SK-N-SH (cell line): ENCODE measurements around the gene ATP2B2. TPM values are rescaled to one million over a fixed set of nuclear protein-coding genes. Genes with fewer than 3 reads are reported as not detected.

Experiments
- CTCF ChIA-PET: fragments of 300-600, 350-600 bp; formaldehyde crosslinking; extraction: SDS; loops from one replicate; lab custom pipeline; 2021; lab: Yijun Ruan, JAX
- POLR2A ChIA-PET: fragments of 350-600 bp; sonication (Branson Sonifier 250); formaldehyde crosslinking; extraction: SDS; loops from one replicate; lab custom pipeline; 2020; ENCODE audit warnings: antibody characterized with exemption, inconsistent platforms; lab: Yijun Ruan, JAX
- DNase-seq: peaks from one replicate; pipeline ENCODE4 v3.0.0; 2012
- H2AFZ ChIP-seq: fragments of 200-600 bp; sonication (generic); 2 replicates; pipeline ENCODE4 v1.8.1; 2016; ENCODE audit warnings: antibody characterized with exemption, mild to moderate bottlenecking, low read depth
- H3F3A ChIP-seq: fragments of 200-600 bp; sonication (generic); replicated peaks from 2 replicates; pipeline ENCODE3; 2016; ENCODE audit warnings: antibody characterized with exemption, mild to moderate bottlenecking; ENCODE audit not compliant: insufficient read depth
- H3K27ac ChIP-seq, 2 experiments: fragments of 200-500 bp in 1 of 2; fragments of 200-600 bp in 1 of 2; sonication (Bioruptor generic) in 1 of 2; sonication (generic), shearing (Covaris generic) in 1 of 2; 2 replicates each; pipeline versions ENCODE4 v1.5.1 to v1.6.1; 2014 to 2016; ENCODE audit warnings: low read depth in 2 of 2, inconsistent platforms in 1 of 2, low read length in 1 of 2, mild to moderate bottlenecking in 1 of 2, mixed read lengths in 1 of 2
- H3K27me3 ChIP-seq: fragments of 200-600 bp; sonication (generic), shearing (Covaris generic); 2 replicates; pipeline ENCODE4 v1.6.1; 2016; ENCODE audit warnings: mixed run types; ENCODE audit not compliant: insufficient read depth
- H3K36me3 ChIP-seq, 2 experiments: fragments of 200-500 bp in 1 of 2; fragments of 200-600 bp in 1 of 2; sonication (Bioruptor generic) in 1 of 2; sonication (generic) in 1 of 2; replicated peaks in 1 of 2; 2 replicates each; pipeline versions ENCODE3 to v1.5.1; 2014 to 2016; ENCODE audit warnings: low read length in 1 of 2, mild to moderate bottlenecking in 1 of 2; ENCODE audit not compliant: insufficient read depth in 2 of 2, control insufficient read depth in 1 of 2
- H3K4me1 ChIP-seq, 2 experiments: fragments of 200-500 bp in 1 of 2; fragments of 200-600 bp in 1 of 2; sonication (Bioruptor generic) in 1 of 2; sonication (generic), shearing (Covaris generic) in 1 of 2; 2 replicates each; pipeline versions ENCODE4 v1.5.1 to v1.6.1; 2014 to 2016; ENCODE audit warnings: low read depth in 1 of 2, low read length in 1 of 2, mixed run types in 1 of 2; ENCODE audit not compliant: insufficient read depth in 2 of 2, control insufficient read depth in 1 of 2
- H3K4me2 ChIP-seq: fragments of 200-600 bp; sonication (generic), shearing (Covaris generic); 2 replicates; pipeline ENCODE4 v1.6.1; 2017; ENCODE audit warnings: mixed run types
- H3K4me3 ChIP-seq, 2 experiments: fragments of 200-500 bp in 1 of 2; fragments of 200-600 bp in 1 of 2; sonication (Bioruptor generic) in 1 of 2; sonication (generic), shearing (Covaris generic) in 1 of 2; 2 replicates each; pipeline versions ENCODE4 v1.5.1 to v1.8.1; 2014 to 2016; ENCODE audit warnings: low read depth in 2 of 2, inconsistent platforms in 1 of 2, low read length in 1 of 2, mild to moderate bottlenecking in 1 of 2, mixed read lengths in 1 of 2, moderate library complexity in 1 of 2
- H3K79me2 ChIP-seq: fragments of 200-600 bp; sonication (generic); 2 replicates; pipeline ENCODE4 v1.8.1; 2017; ENCODE audit warnings: mild to moderate bottlenecking; ENCODE audit not compliant: insufficient read depth
- H3K9ac ChIP-seq: fragments of 200-600 bp; sonication (generic); 2 replicates; pipeline ENCODE4 v1.6.1; 2017; ENCODE audit warnings: mixed run types
- H3K9me2 ChIP-seq: fragments of 200-600 bp; sonication (generic); 2 replicates; pipeline ENCODE4 v1.6.1; 2017; ENCODE audit warnings: mixed run types
- H3K9me3 ChIP-seq: fragments of 200-600 bp; sonication (generic); 2 replicates; pipeline ENCODE4 v1.6.1; 2017; ENCODE audit warnings: mixed run types, mild to moderate bottlenecking, moderate library complexity
- H4K20me1 ChIP-seq: fragments of 200-600 bp; sonication (generic); 2 replicates; pipeline ENCODE4 v1.6.1; 2017; ENCODE audit warnings: mild to moderate bottlenecking, mixed run types; ENCODE audit not compliant: insufficient read depth
- EP300 ChIP-seq, 2 experiments: IDR thresholded peaks; 2 replicates each; pipeline versions ENCODE4 v1.4.0 to v1.6.1; 2012; ENCODE audit warnings: borderline replicate concordance in 1 of 2, low read depth in 1 of 2, low read length in 1 of 2
- EZH2phosphoT487 ChIP-seq: fragments of 200-600 bp; sonication (generic); IDR thresholded peaks from 2 replicates; pipeline ENCODE4 v1.6.1; 2017; ENCODE audit warnings: low read depth, mixed run types, mild to moderate bottlenecking, antibody characterized with exemption, moderate library complexity, borderline replicate concordance
- GATA2 ChIP-seq: sonication (generic); formaldehyde crosslinking; IDR thresholded peaks from 2 replicates; pipeline ENCODE4 v1.5.0; 2020; ENCODE audit warnings: mild to moderate bottlenecking, missing genetic modification reagents
- MXI1 ChIP-seq: IDR thresholded peaks from 2 replicates; pipeline ENCODE4 v1.6.1; 2012; ENCODE audit warnings: mild to moderate bottlenecking, low read depth, low read length, improper control_type of control experiment
- NFIC ChIP-seq: IDR thresholded peaks from 2 replicates; pipeline ENCODE4 v1.4.0; 2012; ENCODE audit warnings: borderline replicate concordance
- NRF1 ChIP-seq: IDR thresholded peaks from 2 replicates; pipeline ENCODE4 v1.6.1; 2012; ENCODE audit warnings: low read depth, mild to moderate bottlenecking, low read length
- PBX3 ChIP-seq: IDR thresholded peaks from 2 replicates; pipeline ENCODE4; 2012
- POLR2AphosphoS5 ChIP-seq: IDR thresholded peaks from 2 replicates; pipeline ENCODE4 v1.6.1; 2012; ENCODE audit warnings: low read depth, low read length
- RFX5 ChIP-seq: IDR thresholded peaks from 2 replicates; pipeline ENCODE4 v1.6.1; 2012; ENCODE audit warnings: mild to moderate bottlenecking, improper control_type of control experiment, low read length
- TAF1 ChIP-seq: IDR thresholded peaks from 2 replicates; pipeline ENCODE4 v1.6.1; 2012; ENCODE audit warnings: low read depth, mild to moderate bottlenecking, low read length, moderate library complexity, borderline replicate concordance
- WGBS: methylation state at CpG from one replicate; pipeline ENCODE4 v1.1.6; 2017; ENCODE audit warnings: low lambda C conversion rate; 5-methylcytosine and 5-hydroxymethylcytosine counted together
- polyA plus RNA-seq, 3 experiments: library from polyadenylated mRNA; depleted of rRNA; stranded (reverse); fragments of >200 nt; gene quantifications; 2 replicates each; pipeline ENCODE4 v1.2.3, GENCODE V29; 2012
- TF ChIP-seq, protein P1 (sequence below): IDR thresholded peaks from 2 replicates; pipeline ENCODE4 v1.6.1; 2012; ENCODE audit warnings: mild to moderate bottlenecking, low read depth, low read length, moderate library complexity
- TF ChIP-seq, protein P2 (sequence below): IDR thresholded peaks from 2 replicates; pipeline ENCODE4 v1.4.0; 2012; ENCODE audit warnings: low read depth, borderline replicate concordance
- TF ChIP-seq, protein P3 (sequence below): IDR thresholded peaks from 2 replicates; pipeline ENCODE4 v1.4.0; 2012; ENCODE audit warnings: low read depth

The ATP2B2 gene
- polyA plus RNA-seq, 1 of the 3 experiments (the other 2 are of a cell fraction), result 0.15 TPM

GRCh38 chr3:10526366-10526765, 21.0 kb upstream of the ATP2B2 start (continued):
- TF ChIP-seq, protein P1, sequence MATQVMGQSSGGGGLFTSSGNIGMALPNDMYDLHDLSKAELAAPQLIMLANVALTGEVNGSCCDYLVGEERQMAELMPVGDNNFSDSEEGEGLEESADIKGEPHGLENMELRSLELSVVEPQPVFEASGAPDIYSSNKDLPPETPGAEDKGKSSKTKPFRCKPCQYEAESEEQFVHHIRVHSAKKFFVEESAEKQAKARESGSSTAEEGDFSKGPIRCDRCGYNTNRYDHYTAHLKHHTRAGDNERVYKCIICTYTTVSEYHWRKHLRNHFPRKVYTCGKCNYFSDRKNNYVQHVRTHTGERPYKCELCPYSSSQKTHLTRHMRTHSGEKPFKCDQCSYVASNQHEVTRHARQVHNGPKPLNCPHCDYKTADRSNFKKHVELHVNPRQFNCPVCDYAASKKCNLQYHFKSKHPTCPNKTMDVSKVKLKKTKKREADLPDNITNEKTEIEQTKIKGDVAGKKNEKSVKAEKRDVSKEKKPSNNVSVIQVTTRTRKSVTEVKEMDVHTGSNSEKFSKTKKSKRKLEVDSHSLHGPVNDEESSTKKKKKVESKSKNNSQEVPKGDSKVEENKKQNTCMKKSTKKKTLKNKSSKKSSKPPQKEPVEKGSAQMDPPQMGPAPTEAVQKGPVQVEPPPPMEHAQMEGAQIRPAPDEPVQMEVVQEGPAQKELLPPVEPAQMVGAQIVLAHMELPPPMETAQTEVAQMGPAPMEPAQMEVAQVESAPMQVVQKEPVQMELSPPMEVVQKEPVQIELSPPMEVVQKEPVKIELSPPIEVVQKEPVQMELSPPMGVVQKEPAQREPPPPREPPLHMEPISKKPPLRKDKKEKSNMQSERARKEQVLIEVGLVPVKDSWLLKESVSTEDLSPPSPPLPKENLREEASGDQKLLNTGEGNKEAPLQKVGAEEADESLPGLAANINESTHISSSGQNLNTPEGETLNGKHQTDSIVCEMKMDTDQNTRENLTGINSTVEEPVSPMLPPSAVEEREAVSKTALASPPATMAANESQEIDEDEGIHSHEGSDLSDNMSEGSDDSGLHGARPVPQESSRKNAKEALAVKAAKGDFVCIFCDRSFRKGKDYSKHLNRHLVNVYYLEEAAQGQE, result no peak
- TF ChIP-seq, protein P2, sequence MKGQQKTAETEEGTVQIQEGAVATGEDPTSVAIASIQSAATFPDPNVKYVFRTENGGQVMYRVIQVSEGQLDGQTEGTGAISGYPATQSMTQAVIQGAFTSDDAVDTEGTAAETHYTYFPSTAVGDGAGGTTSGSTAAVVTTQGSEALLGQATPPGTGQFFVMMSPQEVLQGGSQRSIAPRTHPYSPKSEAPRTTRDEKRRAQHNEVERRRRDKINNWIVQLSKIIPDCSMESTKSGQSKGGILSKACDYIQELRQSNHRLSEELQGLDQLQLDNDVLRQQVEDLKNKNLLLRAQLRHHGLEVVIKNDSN, result no peak
- no peak for TF ChIP-seq EP300 (IDR thresholded peaks at IDR 0.05; ENCODE audit: borderline replicate concordance in 1 of 2, low read depth in 1 of 2, low read length in 1 of 2)

DNA sequence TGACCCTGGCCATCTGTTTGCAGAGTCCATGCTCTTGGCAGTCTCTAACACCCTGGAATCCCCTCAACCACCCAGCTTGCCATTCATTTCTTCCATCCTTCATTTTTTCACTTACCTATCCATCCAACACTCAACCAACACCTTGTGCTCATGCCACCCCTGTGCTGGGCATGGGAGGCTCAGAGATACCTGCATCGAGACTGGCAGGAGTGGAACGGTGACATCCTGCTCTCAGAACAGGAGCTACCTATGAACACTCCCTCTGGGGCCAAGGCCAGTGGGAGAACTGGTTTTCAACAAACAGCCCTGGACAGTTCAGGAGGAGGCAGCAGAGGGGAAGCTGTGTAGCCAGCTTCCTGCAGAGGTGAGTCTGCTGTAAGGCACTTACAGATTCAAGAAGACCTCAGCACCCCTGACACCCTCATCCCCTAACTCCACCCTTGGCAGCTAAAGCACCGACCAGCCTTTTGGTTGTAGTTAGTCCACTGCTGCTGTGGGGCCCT, 19.5 kb upstream of the ATP2B2 start:
- ChIA-PET CTCF (no interaction called here), POLR2A (no interaction called here)
- Histone ChIP-seq H2AFZ (no peak overlapping the region), H3K9me3 (no peaks in the 10 kb centered on the region), H3K4me2 (no peak overlapping the region), H3K27me3 (no peaks in the 10 kb centered on the region; the same call in 1 of the 2 replicates), H3K9me2 (no peaks in the 10 kb centered on the region), H3K9ac (no peak overlapping the region), H3K4me3 (no peak overlapping the region), H3F3A (no peaks in the 10 kb centered on the region), H3K4me1 (no peaks in the 10 kb centered on the region), H3K27ac (no peak overlapping the region), H3K36me3 (no peaks in the 10 kb centered on the region), H3K79me2 (no peaks in the 10 kb centered on the region)
- WGBS, result 37% methylated on average over 3 of the region's 3 CpGs
- TF ChIP-seq NFIC, result no peak
- TF ChIP-seq, all 33 proteins: peak for 0
- no peak for DNase-seq
- no peaks in the 10 kb centered on the region for H4K20me1 ChIP-seq

DNA sequence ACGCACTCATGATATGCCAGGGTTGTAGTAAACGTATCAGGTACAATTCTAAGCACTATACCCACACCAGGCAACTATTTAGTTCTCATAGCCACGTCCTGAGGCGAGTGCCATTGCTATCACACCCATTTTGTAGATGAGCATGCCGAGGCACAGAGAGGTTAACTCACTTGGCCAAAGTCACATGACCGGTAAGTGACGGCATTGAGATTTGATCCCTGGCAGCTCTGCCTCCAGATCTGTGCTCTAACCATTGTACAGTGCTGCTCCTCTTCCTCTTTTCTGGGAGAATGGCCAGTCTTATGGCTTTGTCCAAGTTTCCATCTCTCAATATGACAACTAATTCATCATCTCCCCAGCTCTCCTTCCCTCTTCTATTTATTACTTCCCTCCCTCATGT, 18.9 kb upstream of the ATP2B2 start:
- ChIA-PET POLR2A (no interaction called here), CTCF (interaction anchor here (1.1 kb wide), 1 partner anchor 20 kb away, joined by 3 read pairs; no protein-coding TSS in a partner anchor)
- 25% methylated on average over 7 of the region's 7 CpGs for WGBS
- no peaks in the 10 kb centered on the region for H3F3A ChIP-seq
- H3K9me2 ChIP-seq, result no peaks in the 10 kb centered on the region
- no peak overlapping the region for H3K9ac ChIP-seq
- no peak overlapping the region for H2AFZ ChIP-seq
- no peak overlapping the region for H3K4me2 ChIP-seq
- no peaks in the 10 kb centered on the region for H4K20me1 ChIP-seq
- no peaks in the 10 kb centered on the region for H3K79me2 ChIP-seq
- H3K4me3 ChIP-seq, result no peak overlapping the region
- no peaks in the 10 kb centered on the region; the same call in 1 of the 2 replicates for H3K27me3 ChIP-seq
- H3K4me1 ChIP-seq, result no peaks in the 10 kb centered on the region
- no peak overlapping the region for H3K27ac ChIP-seq
- no peaks in the 10 kb centered on the region for H3K36me3 ChIP-seq
- H3K9me3 ChIP-seq, result no peaks in the 10 kb centered on the region
- no peak for DNase-seq
- TF ChIP-seq MXI1 (no peak), PBX3 (no peak), RFX5 (no peak), GATA2 (no peak), NRF1 (no peak), EZH2phosphoT487 (no peak), TAF1 (no peak), POLR2AphosphoS5 (no peak)
- TF ChIP-seq, protein P1, result no peak
- TF ChIP-seq, protein P2, result no peak
- TF ChIP-seq, protein P3, sequence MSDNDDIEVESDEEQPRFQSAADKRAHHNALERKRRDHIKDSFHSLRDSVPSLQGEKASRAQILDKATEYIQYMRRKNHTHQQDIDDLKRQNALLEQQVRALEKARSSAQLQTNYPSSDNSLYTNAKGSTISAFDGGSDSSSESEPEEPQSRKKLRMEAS, result no peak
